HepG2 (cell line): ENCODE results near the gene PDZD7. TPM values are rescaled to one million over a fixed set of nuclear protein-coding genes. Genes with fewer than 3 reads are reported as not detected.

Experiments used
- AGO2 ChIP-seq: fragments of 200-400 bp; formaldehyde crosslinking; optimal IDR thresholded peaks from 2 replicates; pipeline ENCODE3; 2017; ENCODE audit warnings: mild to moderate bottlenecking, low read depth, low read length, moderate library complexity
- ARNT2 ChIP-seq: sonication (generic); formaldehyde crosslinking; IDR thresholded peaks from 2 replicates; pipeline ENCODE4 v1.8.0; 2022; ENCODE audit warnings: mild to moderate bottlenecking, low read depth, missing genetic modification reagents, moderate library complexity
- CHD2 ChIP-seq: IDR thresholded peaks from 2 replicates; pipeline ENCODE4 v1.6.1; 2011; ENCODE audit warnings: low read depth, low read length, improper control_type of control experiment
- DR1 ChIP-seq: sonication (generic); formaldehyde crosslinking; IDR thresholded peaks from 2 replicates; pipeline ENCODE4 v1.8.0; 2021; ENCODE audit warnings: mild to moderate bottlenecking, missing genetic modification reagents, inconsistent platforms
- GATAD2A ChIP-seq: IDR thresholded peaks from 2 replicates; pipeline ENCODE4 v1.6.1; 2016
- KDM5A ChIP-seq: fragments of 200-600 bp; sonication (generic); IDR thresholded peaks from 2 replicates; pipeline ENCODE4 v1.7.0; 2018; ENCODE audit warnings: antibody characterized with exemption, mild to moderate bottlenecking, low read length, borderline replicate concordance
- MED13 ChIP-seq: sonication (generic); formaldehyde crosslinking; IDR thresholded peaks from 2 replicates; pipeline ENCODE4 v1.5.0; 2020; ENCODE audit warnings: missing genetic modification reagents
- MXI1 ChIP-seq: IDR thresholded peaks from 3 replicates; pipeline ENCODE4 v1.6.1; 2012; ENCODE audit warnings: low read depth, low read length, inconsistent platforms, borderline replicate concordance
- NR2C2 ChIP-seq: sonication (generic); formaldehyde crosslinking; IDR thresholded peaks from 2 replicates; pipeline ENCODE4 v1.4.0; 2020; ENCODE audit warnings: missing genetic modification reagents, mild to moderate bottlenecking, moderate library complexity, borderline replicate concordance
- ZC3H13 ChIP-seq: sonication (generic); formaldehyde crosslinking; IDR thresholded peaks from 2 replicates; pipeline ENCODE4 v1.8.1; 2023; ENCODE audit warnings: mild to moderate bottlenecking, missing genetic modification reagents, moderate library complexity
- ZNF101 ChIP-seq: sonication (generic); formaldehyde crosslinking; IDR thresholded peaks from 2 replicates; pipeline ENCODE4 v1.4.0; 2020; ENCODE audit warnings: mild to moderate bottlenecking, low read depth, missing genetic modification reagents, borderline replicate concordance
- ZNF605 ChIP-seq: sonication (generic); formaldehyde crosslinking; IDR thresholded peaks from 2 replicates; pipeline ENCODE4 v1.8.0; 2022; ENCODE audit warnings: mild to moderate bottlenecking, missing genetic modification reagents
- polyA plus RNA-seq, 8 experiments: library from polyadenylated mRNA; depleted of rRNA in 3 of 8; stranded (reverse) in 7 of 8; unstranded in 1 of 8; fragments of >200 nt; fragmentation: Illumina TruSeq in 4 of 8; extraction: Trizol in 4 of 8; gene quantifications; 2 replicates each; pipeline versions ENCODE4 v1.2.1 to v1.2.3, GENCODE V29; 2011 to 2016; ENCODE audit warnings: low read depth in 4 of 8, missing spikeins in 1 of 8, mixed read lengths in 1 of 8; ENCODE audit not compliant: insufficient read depth in 1 of 8
- total RNA-seq, 5 experiments: library from RNA; depleted of rRNA; stranded (reverse); fragments of >200 nt; fragmentation: Illumina TruSeq; extraction: Trizol; gene quantifications; 2 replicates each; pipeline ENCODE4 v1.2.3, GENCODE V29; 2016; ENCODE audit warnings: low read depth in 1 of 5
- TF ChIP-seq, protein P1 (sequence below): sonication (generic); formaldehyde crosslinking; IDR thresholded peaks from 2 replicates; pipeline ENCODE4 v1.4.0; 2020; ENCODE audit warnings: missing genetic modification reagents, low read depth, mild to moderate bottlenecking, borderline replicate concordance
- TF ChIP-seq, protein P2 (sequence below), 2 experiments: fragments of 450-650 bp in 1 of 2; sonication (generic) in 1 of 2; formaldehyde crosslinking in 1 of 2; IDR thresholded peaks; 2 replicates each; pipeline versions ENCODE4 v1.6.1 to v1.8.0; 2016 to 2022; ENCODE audit warnings: antibody characterized with exemption in 1 of 2, mild to moderate bottlenecking in 1 of 2, missing genetic modification reagents in 1 of 2
- TF ChIP-seq, protein P3 (sequence below): sonication (generic); formaldehyde crosslinking; IDR thresholded peaks from 2 replicates; pipeline ENCODE4 v1.4.0; 2020; ENCODE audit warnings: mild to moderate bottlenecking, missing genetic modification reagents

The PDZD7 gene
- total and polyA plus RNA-seq, 2 of the 13 experiments (the other 11 are each of a cell fraction or from before 2014, with no cell fraction given), result 0.58 to 0.73 TPM

DNA sequence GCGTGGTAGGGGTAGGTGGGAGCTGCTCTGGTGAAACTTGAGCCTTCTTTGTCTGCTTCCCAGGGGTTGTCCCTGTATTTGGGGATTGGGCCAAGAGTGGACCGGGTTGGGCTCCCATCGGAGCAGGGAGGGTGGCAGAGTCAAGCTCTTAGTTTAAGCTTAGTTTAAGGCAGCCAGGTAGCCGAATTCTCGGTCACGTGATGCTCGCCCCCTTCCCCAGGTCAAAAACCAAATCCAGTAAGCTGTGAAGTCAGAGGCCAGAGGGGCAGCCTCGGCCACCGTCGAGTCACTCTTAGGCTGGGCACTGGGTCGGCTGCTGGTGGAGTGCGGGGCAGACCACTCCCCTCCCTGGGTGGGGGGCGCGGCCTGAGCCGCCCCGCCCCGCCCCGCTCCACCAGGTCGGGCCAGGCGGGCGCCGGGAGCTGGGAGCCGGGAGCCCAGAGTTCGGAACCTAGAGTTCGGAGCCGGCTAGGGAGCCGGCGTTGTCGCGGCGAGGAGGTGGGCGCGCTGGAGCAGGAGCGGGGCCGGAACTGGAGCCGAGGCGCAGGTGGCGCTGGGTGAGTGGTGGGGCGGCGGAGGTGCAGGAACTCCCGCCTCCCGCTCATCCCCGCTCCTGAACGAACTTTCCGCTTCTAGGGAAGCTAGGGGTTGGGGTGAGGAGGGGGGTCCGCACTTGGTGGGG lies 34.1 kb downstream of the PDZD7 start (continued):
- TF ChIP-seq, protein P1, sequence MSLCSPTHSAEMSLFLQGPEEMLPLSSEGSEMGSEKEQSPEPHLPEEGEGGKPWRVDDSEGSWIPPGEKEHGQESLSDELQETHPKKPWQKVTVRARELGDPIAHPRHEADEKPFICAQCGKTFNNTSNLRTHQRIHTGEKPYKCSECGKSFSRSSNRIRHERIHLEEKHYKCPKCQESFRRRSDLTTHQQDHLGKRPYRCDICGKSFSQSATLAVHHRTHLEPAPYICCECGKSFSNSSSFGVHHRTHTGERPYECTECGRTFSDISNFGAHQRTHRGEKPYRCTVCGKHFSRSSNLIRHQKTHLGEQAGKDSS, result peak; percentile 17; the same call in 1 of the 2 replicates
- TF ChIP-seq CHD2 (no peak), ARNT2 (CRISPR knock-in tag) (no peak), ZNF605 (0 out of 2 replicates have a peak, but pooled peaks have one; percentile 22), KDM5A (no peak), AGO2 (peak; percentile 19), DR1 (no peak), MXI1 (no peak), NR2C2 (CRISPR knock-in tag) (peak; percentile 52), GATAD2A (CRISPR knock-in tag) (0 out of 2 replicates have a peak, but pooled peaks have one; percentile 12), ZC3H13 (CRISPR knock-in tag) (no peak), ZNF101 (0 out of 2 replicates have a peak, but pooled peaks have one; percentile 37), MED13 (no peak)
- TF ChIP-seq, protein P2, sequence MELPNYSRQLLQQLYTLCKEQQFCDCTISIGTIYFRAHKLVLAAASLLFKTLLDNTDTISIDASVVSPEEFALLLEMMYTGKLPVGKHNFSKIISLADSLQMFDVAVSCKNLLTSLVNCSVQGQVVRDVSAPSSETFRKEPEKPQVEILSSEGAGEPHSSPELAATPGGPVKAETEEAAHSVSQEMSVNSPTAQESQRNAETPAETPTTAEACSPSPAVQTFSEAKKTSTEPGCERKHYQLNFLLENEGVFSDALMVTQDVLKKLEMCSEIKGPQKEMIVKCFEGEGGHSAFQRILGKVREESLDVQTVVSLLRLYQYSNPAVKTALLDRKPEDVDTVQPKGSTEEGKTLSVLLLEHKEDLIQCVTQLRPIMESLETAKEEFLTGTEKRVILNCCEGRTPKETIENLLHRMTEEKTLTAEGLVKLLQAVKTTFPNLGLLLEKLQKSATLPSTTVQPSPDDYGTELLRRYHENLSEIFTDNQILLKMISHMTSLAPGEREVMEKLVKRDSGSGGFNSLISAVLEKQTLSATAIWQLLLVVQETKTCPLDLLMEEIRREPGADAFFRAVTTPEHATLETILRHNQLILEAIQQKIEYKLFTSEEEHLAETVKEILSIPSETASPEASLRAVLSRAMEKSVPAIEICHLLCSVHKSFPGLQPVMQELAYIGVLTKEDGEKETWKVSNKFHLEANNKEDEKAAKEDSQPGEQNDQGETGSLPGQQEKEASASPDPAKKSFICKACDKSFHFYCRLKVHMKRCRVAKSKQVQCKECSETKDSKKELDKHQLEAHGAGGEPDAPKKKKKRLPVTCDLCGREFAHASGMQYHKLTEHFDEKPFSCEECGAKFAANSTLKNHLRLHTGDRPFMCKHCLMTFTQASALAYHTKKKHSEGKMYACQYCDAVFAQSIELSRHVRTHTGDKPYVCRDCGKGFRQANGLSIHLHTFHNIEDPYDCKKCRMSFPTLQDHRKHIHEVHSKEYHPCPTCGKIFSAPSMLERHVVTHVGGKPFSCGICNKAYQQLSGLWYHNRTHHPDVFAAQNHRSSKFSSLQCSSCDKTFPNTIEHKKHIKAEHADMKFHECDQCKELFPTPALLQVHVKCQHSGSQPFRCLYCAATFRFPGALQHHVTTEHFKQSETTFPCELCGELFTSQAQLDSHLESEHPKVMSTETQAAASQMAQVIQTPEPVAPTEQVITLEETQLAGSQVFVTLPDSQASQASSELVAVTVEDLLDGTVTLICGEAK (IDR thresholded peaks at IDR 0.05), result no peak
- TF ChIP-seq, protein P2 (CRISPR knock-in tag; IDR thresholded peaks at IDR 0.05), result no peak
- TF ChIP-seq, protein P3, sequence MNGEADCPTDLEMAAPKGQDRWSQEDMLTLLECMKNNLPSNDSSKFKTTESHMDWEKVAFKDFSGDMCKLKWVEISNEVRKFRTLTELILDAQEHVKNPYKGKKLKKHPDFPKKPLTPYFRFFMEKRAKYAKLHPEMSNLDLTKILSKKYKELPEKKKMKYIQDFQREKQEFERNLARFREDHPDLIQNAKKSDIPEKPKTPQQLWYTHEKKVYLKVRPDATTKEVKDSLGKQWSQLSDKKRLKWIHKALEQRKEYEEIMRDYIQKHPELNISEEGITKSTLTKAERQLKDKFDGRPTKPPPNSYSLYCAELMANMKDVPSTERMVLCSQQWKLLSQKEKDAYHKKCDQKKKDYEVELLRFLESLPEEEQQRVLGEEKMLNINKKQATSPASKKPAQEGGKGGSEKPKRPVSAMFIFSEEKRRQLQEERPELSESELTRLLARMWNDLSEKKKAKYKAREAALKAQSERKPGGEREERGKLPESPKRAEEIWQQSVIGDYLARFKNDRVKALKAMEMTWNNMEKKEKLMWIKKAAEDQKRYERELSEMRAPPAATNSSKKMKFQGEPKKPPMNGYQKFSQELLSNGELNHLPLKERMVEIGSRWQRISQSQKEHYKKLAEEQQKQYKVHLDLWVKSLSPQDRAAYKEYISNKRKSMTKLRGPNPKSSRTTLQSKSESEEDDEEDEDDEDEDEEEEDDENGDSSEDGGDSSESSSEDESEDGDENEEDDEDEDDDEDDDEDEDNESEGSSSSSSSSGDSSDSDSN (CRISPR knock-in tag), result no peak
